Measurements from ENCODE around the gene CLDN11.

Gene CLDN11

DNA sequence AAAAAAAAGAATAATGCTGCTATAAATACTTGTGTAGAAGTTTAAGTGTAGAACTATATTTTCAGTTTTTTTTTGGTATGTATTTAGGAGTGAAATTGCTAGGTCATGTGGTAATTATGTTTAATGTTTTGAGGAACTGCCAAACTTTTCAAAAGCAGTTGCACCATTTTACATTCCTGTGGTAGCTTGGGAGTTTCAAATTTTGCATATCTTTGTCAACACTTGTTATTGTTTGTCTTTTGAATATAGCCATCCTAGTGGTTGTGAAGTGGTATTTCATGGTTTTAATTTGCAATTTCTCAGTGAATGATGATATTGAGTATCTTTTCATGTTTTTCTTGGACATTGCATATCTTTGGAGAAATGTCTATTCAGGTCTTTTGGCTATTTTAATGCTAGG is 30.7 kb upstream of the CLDN11 start:
- Mint-ChIP-seq H3K36me3 (ENCODE audit: low read depth) (peaks cover 88% of the 10 kb centered on the region), H3K27ac (no peak overlapping the region), H3K4me1 (no peaks in the 10 kb centered on the region), H3K4me3 (no peak overlapping the region), H3K9me3 (no peaks in the 10 kb centered on the region), H3K27me3 (ENCODE audit: low read depth) (no peaks in the 10 kb centered on the region)
- TF ChIP-seq, protein P1, sequence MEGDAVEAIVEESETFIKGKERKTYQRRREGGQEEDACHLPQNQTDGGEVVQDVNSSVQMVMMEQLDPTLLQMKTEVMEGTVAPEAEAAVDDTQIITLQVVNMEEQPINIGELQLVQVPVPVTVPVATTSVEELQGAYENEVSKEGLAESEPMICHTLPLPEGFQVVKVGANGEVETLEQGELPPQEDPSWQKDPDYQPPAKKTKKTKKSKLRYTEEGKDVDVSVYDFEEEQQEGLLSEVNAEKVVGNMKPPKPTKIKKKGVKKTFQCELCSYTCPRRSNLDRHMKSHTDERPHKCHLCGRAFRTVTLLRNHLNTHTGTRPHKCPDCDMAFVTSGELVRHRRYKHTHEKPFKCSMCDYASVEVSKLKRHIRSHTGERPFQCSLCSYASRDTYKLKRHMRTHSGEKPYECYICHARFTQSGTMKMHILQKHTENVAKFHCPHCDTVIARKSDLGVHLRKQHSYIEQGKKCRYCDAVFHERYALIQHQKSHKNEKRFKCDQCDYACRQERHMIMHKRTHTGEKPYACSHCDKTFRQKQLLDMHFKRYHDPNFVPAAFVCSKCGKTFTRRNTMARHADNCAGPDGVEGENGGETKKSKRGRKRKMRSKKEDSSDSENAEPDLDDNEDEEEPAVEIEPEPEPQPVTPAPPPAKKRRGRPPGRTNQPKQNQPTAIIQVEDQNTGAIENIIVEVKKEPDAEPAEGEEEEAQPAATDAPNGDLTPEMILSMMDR (IDR thresholded peaks at IDR 0.05; ENCODE audit: unreplicated experiment in 3 of 3), result no peak

DNA sequence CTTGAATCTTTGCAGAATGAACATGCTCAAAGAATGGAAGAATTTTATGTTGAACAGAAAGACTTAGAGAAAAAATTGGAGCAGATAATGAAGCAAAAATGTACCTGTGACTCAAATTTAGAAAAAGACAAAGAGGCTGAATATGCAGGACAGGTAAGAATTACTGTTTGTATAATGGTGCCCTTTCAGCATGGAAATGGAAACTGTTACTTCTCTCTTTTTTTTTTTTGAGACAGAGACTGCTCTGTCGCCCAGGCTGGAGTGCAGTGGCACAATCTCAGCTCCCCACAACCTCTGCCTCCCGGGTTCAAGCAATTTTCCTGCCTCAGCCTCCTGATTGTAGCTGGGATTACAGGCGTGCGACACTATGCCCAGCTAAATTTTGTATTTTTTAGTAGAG is 27.6 kb upstream of the CLDN11 start:
- Mint-ChIP-seq H3K4me3 (no peak overlapping the region), H3K27ac (no peak overlapping the region), H3K27me3 (ENCODE audit: low read depth) (no peaks in the 10 kb centered on the region), H3K4me1 (no peaks in the 10 kb centered on the region), H3K36me3 (ENCODE audit: low read depth) (peaks cover 58% of the 10 kb centered on the region), H3K9me3 (no peaks in the 10 kb centered on the region)
- TF ChIP-seq, protein P1 (IDR thresholded peaks at IDR 0.05; ENCODE audit: unreplicated experiment in 3 of 3), result no peak

DNA sequence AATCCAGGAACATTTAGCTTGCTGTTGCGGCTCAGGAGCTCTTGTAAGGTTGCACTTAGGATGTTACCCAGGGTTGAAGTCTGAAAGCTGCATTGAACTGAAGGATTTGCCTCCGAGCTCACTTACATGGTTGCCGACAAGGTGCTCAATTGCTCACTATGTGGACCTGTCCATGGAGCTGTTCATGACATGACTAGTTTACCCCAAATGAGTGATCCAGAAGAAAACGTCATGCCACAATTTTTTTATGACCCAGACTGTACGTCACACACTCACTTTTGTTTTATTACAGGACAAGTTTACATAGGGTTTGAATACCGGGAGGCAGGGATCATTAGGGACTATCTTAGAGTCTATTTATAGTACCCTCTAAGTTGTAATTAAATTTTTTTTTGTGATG is 21.0 kb upstream of the CLDN11 start:
- peaks cover 23% of the 10 kb centered on the region for H3K36me3 Mint-ChIP-seq (ENCODE audit: low read depth)
- no peaks in the 10 kb centered on the region for H3K4me1 Mint-ChIP-seq
- H3K4me3 Mint-ChIP-seq, result no peak overlapping the region
- H3K27ac Mint-ChIP-seq, result no peak overlapping the region
- H3K9me3 Mint-ChIP-seq, result peaks cover 3% of the 10 kb centered on the region
- H3K27me3 Mint-ChIP-seq (ENCODE audit: low read depth), result no peaks in the 10 kb centered on the region
- TF ChIP-seq, protein P1 (IDR thresholded peaks at IDR 0.05; ENCODE audit: unreplicated experiment in 3 of 3), result no peak

DNA sequence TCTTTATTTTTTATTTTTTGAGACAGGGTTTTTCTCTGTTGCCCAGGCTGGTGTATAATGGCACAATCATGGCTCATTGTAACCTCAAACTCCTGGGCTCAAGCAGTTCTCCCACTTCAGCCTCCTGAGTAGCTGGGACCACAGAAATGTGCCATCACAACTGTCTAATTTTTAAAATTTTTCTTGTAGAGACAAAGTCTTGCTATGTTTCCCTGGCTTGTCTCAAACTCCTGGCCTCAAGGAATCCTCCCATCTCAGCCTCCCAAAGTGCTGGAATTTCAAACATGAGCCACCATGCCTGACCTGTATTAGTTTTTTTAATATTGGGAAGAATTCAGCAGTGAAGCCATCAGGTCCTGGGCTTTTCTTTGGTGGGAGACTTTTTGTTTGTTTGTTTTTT is 13.6 kb upstream of the CLDN11 start:
- H3K9me3 Mint-ChIP-seq, result peaks cover 5% of the 10 kb centered on the region
- TF ChIP-seq, protein P1 (IDR thresholded peaks at IDR 0.05; ENCODE audit: unreplicated experiment in 3 of 3), result no peak
- no peak overlapping the region for H3K27ac Mint-ChIP-seq
- peaks cover 5% of the 10 kb centered on the region for H3K36me3 Mint-ChIP-seq (ENCODE audit: low read depth)
- no peaks in the 10 kb centered on the region for H3K4me1 Mint-ChIP-seq
- no peak overlapping the region for H3K4me3 Mint-ChIP-seq
- H3K27me3 Mint-ChIP-seq (ENCODE audit: low read depth), result no peaks in the 10 kb centered on the region

DNA sequence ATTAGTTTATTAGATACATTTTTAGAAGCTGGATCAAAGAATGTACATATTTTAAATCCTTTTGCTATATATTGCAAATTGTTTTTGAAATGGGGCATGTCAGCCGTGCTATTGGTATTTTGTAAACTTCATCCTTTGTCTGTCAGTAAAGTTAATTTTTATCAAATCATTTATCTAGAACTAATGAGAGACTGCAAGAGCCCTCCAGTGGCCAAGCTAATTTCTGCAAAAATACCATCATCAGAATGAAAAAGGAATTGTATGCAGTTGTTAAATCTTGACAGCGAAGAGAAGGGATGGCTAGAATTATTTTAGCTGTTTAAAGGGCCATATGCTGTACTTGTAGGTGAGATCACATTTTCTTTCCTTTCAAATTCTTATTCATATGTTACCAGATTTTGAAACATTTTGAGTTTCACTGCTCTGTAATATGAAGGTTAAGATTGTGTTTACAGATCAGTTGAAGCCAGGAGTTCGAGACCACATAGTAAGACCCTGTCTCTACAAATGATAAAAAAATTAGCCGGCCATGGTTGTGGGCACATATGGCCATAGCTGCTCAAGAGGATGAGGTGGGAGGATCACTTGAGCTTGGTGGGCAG is 8.1 kb upstream of the CLDN11 start:
- TF ChIP-seq, protein P1 (IDR thresholded peaks at IDR 0.05; ENCODE audit: unreplicated experiment in 3 of 3), result peak; percentile 59 to 66 (median 61)
- peak overlapping the region in 2 of 3 experiments; percentile 25 to 35 for H3K27ac Mint-ChIP-seq
- H3K36me3 Mint-ChIP-seq (ENCODE audit: low read depth), result no peaks in the 10 kb centered on the region
- H3K27me3 Mint-ChIP-seq (ENCODE audit: low read depth), result no peaks in the 10 kb centered on the region
- peaks cover 8% of the 10 kb centered on the region for H3K4me1 Mint-ChIP-seq
- H3K9me3 Mint-ChIP-seq, result no peaks in the 10 kb centered on the region
- H3K4me3 Mint-ChIP-seq, result no peak overlapping the region

DNA sequence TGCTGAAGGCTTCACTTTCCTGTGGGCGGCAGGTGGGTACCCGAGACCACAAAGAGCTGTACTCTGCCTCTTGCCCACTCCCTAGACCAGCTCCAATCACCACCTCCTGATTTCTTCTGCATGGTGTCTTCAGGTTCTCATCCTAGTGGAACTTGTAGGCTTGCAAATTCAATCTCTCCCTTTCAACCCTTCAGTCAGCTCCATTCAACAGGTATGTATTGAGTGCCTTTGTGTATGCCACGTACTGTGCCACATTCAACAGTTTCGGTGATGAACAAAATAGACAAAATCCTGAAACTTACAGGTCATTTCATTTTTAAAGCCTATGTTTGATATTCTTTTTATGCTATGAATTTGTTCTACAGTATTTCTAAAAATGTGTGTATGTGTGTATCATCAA is 5.4 kb upstream of the CLDN11 start:
- no peak overlapping the region for H3K27ac Mint-ChIP-seq
- H3K27me3 Mint-ChIP-seq (ENCODE audit: low read depth), result peaks cover 4% of the 10 kb centered on the region
- no peaks in the 10 kb centered on the region for H3K9me3 Mint-ChIP-seq
- TF ChIP-seq, protein P1 (IDR thresholded peaks at IDR 0.05; ENCODE audit: unreplicated experiment in 3 of 3), result no peak
- peaks cover 2% of the 10 kb centered on the region for H3K36me3 Mint-ChIP-seq (ENCODE audit: low read depth)
- H3K4me3 Mint-ChIP-seq, result no peak overlapping the region
- peaks cover 25% of the 10 kb centered on the region for H3K4me1 Mint-ChIP-seq
